SK-N-SH (cell line): ENCODE data around the gene DTD2. TPM values are rescaled to one million over a fixed set of nuclear protein-coding genes. Genes with fewer than 3 reads are reported as not detected.

ENCODE experiments used
- CTCF ChIA-PET: fragments of 300-600, 350-600 bp; formaldehyde crosslinking; extraction: SDS; loops from one replicate; lab custom pipeline; 2021; lab: Yijun Ruan, JAX
- POLR2A ChIA-PET: fragments of 350-600 bp; sonication (Branson Sonifier 250); formaldehyde crosslinking; extraction: SDS; loops from one replicate; lab custom pipeline; 2020; ENCODE audit warnings: antibody characterized with exemption, inconsistent platforms; lab: Yijun Ruan, JAX
- DNase-seq: peaks from one replicate; pipeline ENCODE4 v3.0.0; 2012
- H2AFZ ChIP-seq: fragments of 200-600 bp; sonication (generic); 2 replicates; pipeline ENCODE4 v1.8.1; 2016; ENCODE audit warnings: antibody characterized with exemption, mild to moderate bottlenecking, low read depth
- H3F3A ChIP-seq: fragments of 200-600 bp; sonication (generic); replicated peaks from 2 replicates; pipeline ENCODE3; 2016; ENCODE audit warnings: antibody characterized with exemption, mild to moderate bottlenecking; ENCODE audit not compliant: insufficient read depth
- H3K27ac ChIP-seq, 2 experiments: fragments of 200-500 bp in 1 of 2; fragments of 200-600 bp in 1 of 2; sonication (Bioruptor generic) in 1 of 2; sonication (generic), shearing (Covaris generic) in 1 of 2; 2 replicates each; pipeline versions ENCODE4 v1.5.1 to v1.6.1; 2014 to 2016; ENCODE audit warnings: low read depth in 2 of 2, inconsistent platforms in 1 of 2, low read length in 1 of 2, mild to moderate bottlenecking in 1 of 2, mixed read lengths in 1 of 2
- H3K27me3 ChIP-seq: fragments of 200-600 bp; sonication (generic), shearing (Covaris generic); 2 replicates; pipeline ENCODE4 v1.6.1; 2016; ENCODE audit warnings: mixed run types; ENCODE audit not compliant: insufficient read depth
- H3K36me3 ChIP-seq, 2 experiments: fragments of 200-500 bp in 1 of 2; fragments of 200-600 bp in 1 of 2; sonication (Bioruptor generic) in 1 of 2; sonication (generic) in 1 of 2; replicated peaks in 1 of 2; 2 replicates each; pipeline versions ENCODE3 to v1.5.1; 2014 to 2016; ENCODE audit warnings: low read length in 1 of 2, mild to moderate bottlenecking in 1 of 2; ENCODE audit not compliant: insufficient read depth in 2 of 2, control insufficient read depth in 1 of 2
- H3K4me1 ChIP-seq, 2 experiments: fragments of 200-500 bp in 1 of 2; fragments of 200-600 bp in 1 of 2; sonication (Bioruptor generic) in 1 of 2; sonication (generic), shearing (Covaris generic) in 1 of 2; 2 replicates each; pipeline versions ENCODE4 v1.5.1 to v1.6.1; 2014 to 2016; ENCODE audit warnings: low read depth in 1 of 2, low read length in 1 of 2, mixed run types in 1 of 2; ENCODE audit not compliant: insufficient read depth in 2 of 2, control insufficient read depth in 1 of 2
- H3K4me2 ChIP-seq: fragments of 200-600 bp; sonication (generic), shearing (Covaris generic); 2 replicates; pipeline ENCODE4 v1.6.1; 2017; ENCODE audit warnings: mixed run types
- H3K4me3 ChIP-seq, 2 experiments: fragments of 200-500 bp in 1 of 2; fragments of 200-600 bp in 1 of 2; sonication (Bioruptor generic) in 1 of 2; sonication (generic), shearing (Covaris generic) in 1 of 2; 2 replicates each; pipeline versions ENCODE4 v1.5.1 to v1.8.1; 2014 to 2016; ENCODE audit warnings: low read depth in 2 of 2, inconsistent platforms in 1 of 2, low read length in 1 of 2, mild to moderate bottlenecking in 1 of 2, mixed read lengths in 1 of 2, moderate library complexity in 1 of 2
- H3K79me2 ChIP-seq: fragments of 200-600 bp; sonication (generic); 2 replicates; pipeline ENCODE4 v1.8.1; 2017; ENCODE audit warnings: mild to moderate bottlenecking; ENCODE audit not compliant: insufficient read depth
- H3K9ac ChIP-seq: fragments of 200-600 bp; sonication (generic); 2 replicates; pipeline ENCODE4 v1.6.1; 2017; ENCODE audit warnings: mixed run types
- H3K9me2 ChIP-seq: fragments of 200-600 bp; sonication (generic); 2 replicates; pipeline ENCODE4 v1.6.1; 2017; ENCODE audit warnings: mixed run types
- H3K9me3 ChIP-seq: fragments of 200-600 bp; sonication (generic); 2 replicates; pipeline ENCODE4 v1.6.1; 2017; ENCODE audit warnings: mixed run types, mild to moderate bottlenecking, moderate library complexity
- H4K20me1 ChIP-seq: fragments of 200-600 bp; sonication (generic); 2 replicates; pipeline ENCODE4 v1.6.1; 2017; ENCODE audit warnings: mild to moderate bottlenecking, mixed run types; ENCODE audit not compliant: insufficient read depth
- CHD2 ChIP-seq: fragments of 150-350 bp; IDR thresholded peaks from 2 replicates; pipeline ENCODE4 v1.6.1; 2018; ENCODE audit warnings: low read length; ENCODE audit not compliant: partially characterized antibody
- CTCF ChIP-seq: fragments of 200-600 bp; sonication (generic); IDR thresholded peaks from 2 replicates; pipeline ENCODE4 v1.6.1; 2017; ENCODE audit warnings: antibody characterized with exemption, mild to moderate bottlenecking, moderate library complexity
- EP300 ChIP-seq, 2 experiments: IDR thresholded peaks; 2 replicates each; pipeline versions ENCODE4 v1.4.0 to v1.6.1; 2012; ENCODE audit warnings: borderline replicate concordance in 1 of 2, low read depth in 1 of 2, low read length in 1 of 2
- EZH2phosphoT487 ChIP-seq: fragments of 200-600 bp; sonication (generic); IDR thresholded peaks from 2 replicates; pipeline ENCODE4 v1.6.1; 2017; ENCODE audit warnings: low read depth, mixed run types, mild to moderate bottlenecking, antibody characterized with exemption, moderate library complexity, borderline replicate concordance
- FOSL2 ChIP-seq: IDR thresholded peaks from 2 replicates; pipeline ENCODE4 v1.4.0; 2012; ENCODE audit warnings: low read depth, mild to moderate bottlenecking, moderate library complexity, borderline replicate concordance
- FOXJ3 ChIP-seq: sonication (generic); formaldehyde crosslinking; IDR thresholded peaks from 2 replicates; pipeline ENCODE4 v1.5.1; 2020; ENCODE audit warnings: mild to moderate bottlenecking, missing genetic modification reagents
- FOXM1 ChIP-seq: IDR thresholded peaks from 2 replicates; pipeline ENCODE4 v1.4.0; 2012; ENCODE audit warnings: low read depth, mild to moderate bottlenecking
- GABPA ChIP-seq: IDR thresholded peaks from 2 replicates; pipeline ENCODE4 v1.4.0; 2012; ENCODE audit warnings: low read depth, mild to moderate bottlenecking
- GATA2 ChIP-seq: sonication (generic); formaldehyde crosslinking; IDR thresholded peaks from 2 replicates; pipeline ENCODE4 v1.5.0; 2020; ENCODE audit warnings: mild to moderate bottlenecking, missing genetic modification reagents
- IRF3 ChIP-seq: fragments of 150-350 bp; IDR thresholded peaks from 2 replicates; pipeline ENCODE4 v1.6.1; 2016; ENCODE audit warnings: mild to moderate bottlenecking, low read depth, low read length
- JUND ChIP-seq: IDR thresholded peaks from 2 replicates; pipeline ENCODE4 v1.4.0; 2012
- MAX ChIP-seq: IDR thresholded peaks from 2 replicates; pipeline ENCODE4 v1.4.0; 2012; ENCODE audit warnings: low read depth
- NFIC ChIP-seq: IDR thresholded peaks from 2 replicates; pipeline ENCODE4 v1.4.0; 2012; ENCODE audit warnings: borderline replicate concordance
- PBX3 ChIP-seq: IDR thresholded peaks from 2 replicates; pipeline ENCODE4; 2012
- POLR2AphosphoS5 ChIP-seq: IDR thresholded peaks from 2 replicates; pipeline ENCODE4 v1.6.1; 2012; ENCODE audit warnings: low read depth, low read length
- REST ChIP-seq: IDR thresholded peaks from 2 replicates; pipeline ENCODE4 v1.6.1; 2012; ENCODE audit warnings: mild to moderate bottlenecking, low read depth, low read length, moderate library complexity
- RFX5 ChIP-seq: IDR thresholded peaks from 2 replicates; pipeline ENCODE4 v1.6.1; 2012; ENCODE audit warnings: mild to moderate bottlenecking, improper control_type of control experiment, low read length
- SIN3A ChIP-seq: IDR thresholded peaks from 2 replicates; pipeline ENCODE4 v1.6.1; 2012; ENCODE audit warnings: low read depth, mild to moderate bottlenecking, low read length, moderate library complexity, borderline replicate concordance
- TAF1 ChIP-seq: IDR thresholded peaks from 2 replicates; pipeline ENCODE4 v1.6.1; 2012; ENCODE audit warnings: low read depth, mild to moderate bottlenecking, low read length, moderate library complexity, borderline replicate concordance
- USF2 ChIP-seq: fragments of 150-350 bp; IDR thresholded peaks from 2 replicates; pipeline ENCODE4 v1.6.1; 2017; ENCODE audit warnings: antibody characterized with exemption, low read length, low read depth, borderline replicate concordance
- YY1 ChIP-seq: IDR thresholded peaks from 2 replicates; pipeline ENCODE4 v1.4.0; 2012; ENCODE audit warnings: low read depth, mild to moderate bottlenecking
- WGBS: methylation state at CpG from one replicate; pipeline ENCODE4 v1.1.6; 2017; ENCODE audit warnings: low lambda C conversion rate; 5-methylcytosine and 5-hydroxymethylcytosine counted together
- polyA plus RNA-seq, 3 experiments: library from polyadenylated mRNA; depleted of rRNA; stranded (reverse); fragments of >200 nt; gene quantifications; 2 replicates each; pipeline ENCODE4 v1.2.3, GENCODE V29; 2012

Gene DTD2
- polyA plus RNA-seq (2012; rRNA removed), result 10.5 and 14.7 TPM in 2 replicates
- polyA plus RNA-seq (2012; cell fraction: cytosol; rRNA removed), result 15.3 and 16.6 TPM in 2 replicates
- polyA plus RNA-seq (2012; cell fraction: nucleus; rRNA removed), result 5.4 and 5.5 TPM in 2 replicates

- Histone ChIP-seq H3K9me3 (no peaks in the 10 kb centered on the region), H3F3A (no peaks in the 10 kb centered on the region), H3K9ac (peak within 1 kb of the TSS; percentile 78), H3K79me2 (peaks cover 25% of the 10 kb centered on the region), H3K4me3 (peak within 1 kb of the TSS; percentile 64 to 77), H3K27ac (peak within 1 kb of the TSS; percentile 77 to 92), H4K20me1 (no peaks in the 10 kb centered on the region), H3K36me3 (peaks cover 4 to 5% of the 10 kb centered on the region in 2 experiments), H3K4me2 (peak within 1 kb of the TSS; percentile 79), H3K4me1 (peaks cover 12 to 13% of the 10 kb centered on the region in 2 experiments; a peak in 2 of 4 replicates), H2AFZ (peak within 1 kb of the TSS; percentile 97), H3K9me2 (no peaks in the 10 kb centered on the region), H3K27me3 (no peaks in the 10 kb centered on the region)
- POLR2A ChIA-PET, result interaction anchor here (0.6 to 1.8 kb wide), 5 partner anchors 22 to 621 kb away, joined by 3 to 15 read pairs (median 3); partner anchors contain the start of gene HEATR5A
- 5% methylated on average over 40 of the region's 70 CpGs for WGBS
- DNase-seq, result peak; percentile 94
- CTCF ChIA-PET, result interaction anchor here (0.7 to 1.9 kb wide), 8 partner anchors 23 to 1080 kb away, joined by 3 to 5 read pairs (median 3); partner anchors contain the start of genes HEATR5A and HECTD1
- TF ChIP-seq RFX5 (no peak), FOXM1 (no peak), TAF1 (peak; percentile 86), PBX3 (no peak), REST (no peak), CTCF (no peak), MAX (peak; percentile 93; the same call in 1 of the 2 replicates), FOXJ3 (CRISPR knock-in tag) (0 out of 2 replicates have a peak, but pooled peaks have one; percentile 51), GABPA (no peak), EZH2phosphoT487 (no peak), POLR2AphosphoS5 (peak; percentile 90), YY1 (no peak), GATA2 (CRISPR knock-in tag) (no peak), FOSL2 (no peak), USF2 (no peak), SIN3A (peak; percentile 85), CHD2 (peak; percentile 28), NFIC (no peak), EP300 (IDR thresholded peaks at IDR 0.05; ENCODE audit: borderline replicate concordance in 1 of 2, low read depth in 1 of 2, low read length in 1 of 2) (no peak), IRF3 (no peak), JUND (no peak)
These were observed at the start of gene DTD2 for GRCh38 chr14:31456841-31457664. Gene DTD2 (minus strand): TSS chr14:31457506. CDS start chr14:31457393, 113 bp downstream.
